ENCODE measurements around the gene TBXAS1.

DNA sequence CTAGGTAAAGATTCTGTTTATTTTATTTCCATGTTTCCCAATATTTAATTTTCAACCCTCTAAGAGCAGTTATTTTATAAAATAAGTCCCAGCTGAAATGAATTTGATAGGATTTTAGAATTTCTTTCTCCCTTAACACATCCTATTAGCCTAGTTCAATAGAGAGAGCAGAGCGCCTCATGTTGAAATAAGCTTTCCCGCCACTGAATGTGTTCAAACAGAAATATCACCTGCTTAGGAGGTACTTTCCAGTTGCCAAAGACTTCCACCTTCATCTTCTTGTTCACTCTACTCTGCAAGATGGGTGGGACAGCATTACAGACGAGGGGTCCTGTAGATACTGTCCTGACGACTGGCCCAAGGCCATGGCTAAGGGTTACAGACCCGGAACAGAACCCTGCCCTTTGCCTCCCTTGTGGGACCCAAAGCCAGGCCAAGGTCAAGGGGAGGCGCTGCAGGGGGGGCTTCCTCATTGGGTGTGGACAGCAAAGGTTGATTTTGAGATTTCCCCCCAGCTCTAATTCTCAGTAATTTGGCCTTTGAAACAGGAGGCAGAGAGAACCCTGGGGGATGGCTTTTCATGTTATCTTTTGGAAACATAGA lies 171.7 kb downstream of the TBXAS1 start:
- TF ChIP-seq, protein P1, sequence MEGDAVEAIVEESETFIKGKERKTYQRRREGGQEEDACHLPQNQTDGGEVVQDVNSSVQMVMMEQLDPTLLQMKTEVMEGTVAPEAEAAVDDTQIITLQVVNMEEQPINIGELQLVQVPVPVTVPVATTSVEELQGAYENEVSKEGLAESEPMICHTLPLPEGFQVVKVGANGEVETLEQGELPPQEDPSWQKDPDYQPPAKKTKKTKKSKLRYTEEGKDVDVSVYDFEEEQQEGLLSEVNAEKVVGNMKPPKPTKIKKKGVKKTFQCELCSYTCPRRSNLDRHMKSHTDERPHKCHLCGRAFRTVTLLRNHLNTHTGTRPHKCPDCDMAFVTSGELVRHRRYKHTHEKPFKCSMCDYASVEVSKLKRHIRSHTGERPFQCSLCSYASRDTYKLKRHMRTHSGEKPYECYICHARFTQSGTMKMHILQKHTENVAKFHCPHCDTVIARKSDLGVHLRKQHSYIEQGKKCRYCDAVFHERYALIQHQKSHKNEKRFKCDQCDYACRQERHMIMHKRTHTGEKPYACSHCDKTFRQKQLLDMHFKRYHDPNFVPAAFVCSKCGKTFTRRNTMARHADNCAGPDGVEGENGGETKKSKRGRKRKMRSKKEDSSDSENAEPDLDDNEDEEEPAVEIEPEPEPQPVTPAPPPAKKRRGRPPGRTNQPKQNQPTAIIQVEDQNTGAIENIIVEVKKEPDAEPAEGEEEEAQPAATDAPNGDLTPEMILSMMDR (IDR thresholded peaks at IDR 0.05) = no peak
- no peak for TF ChIP-seq POLR2AphosphoS5 (IDR thresholded peaks at IDR 0.05)
- no peak for TF ChIP-seq POLR2A (IDR thresholded peaks at IDR 0.05)
